ENCODE data around the gene NAA10.

DNA sequence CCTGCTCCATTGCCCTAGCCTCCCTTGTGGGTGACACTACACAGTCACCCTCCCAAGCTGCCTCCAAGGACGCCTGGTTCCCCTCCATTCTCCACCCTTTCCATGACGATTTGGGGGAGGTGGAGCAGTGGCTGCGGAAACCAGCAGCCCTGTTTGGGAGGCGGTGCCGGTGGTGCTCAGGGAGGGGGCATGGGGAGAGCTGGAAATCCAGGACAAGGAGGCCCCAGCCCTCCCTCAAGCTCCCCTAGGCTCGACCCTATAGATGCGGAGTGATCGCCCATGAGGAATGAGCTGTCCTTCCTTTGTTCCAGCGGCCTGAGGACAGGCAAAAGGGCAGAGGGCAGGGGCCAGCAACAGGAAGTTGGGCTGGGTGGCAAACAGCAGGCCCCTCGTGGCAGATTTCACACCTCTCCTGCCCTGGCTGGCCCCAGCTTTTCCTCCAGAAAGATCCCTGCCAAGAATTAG lies 13.2 kb upstream of the NAA10 start:
- peak in 3 of 4 donors; percentile 15 to 53 (median 22) for TF ChIP-seq POLR2AphosphoS5 (IDR thresholded peaks at IDR 0.05)
- no peak for TF ChIP-seq CTCF (IDR thresholded peaks at IDR 0.05)
